BJ (cell line): ENCODE measurements around the gene FUBP1. TPM values are rescaled to one million over a fixed set of nuclear protein-coding genes. Genes with fewer than 3 reads are reported as not detected.

Experiments
- CTCF ChIA-PET: fragments of 350-600 bp; formaldehyde crosslinking; extraction: SDS; loops from one replicate; lab custom pipeline; 2021; ENCODE audit warnings: antibody characterized with exemption, inconsistent platforms; lab: Yijun Ruan, JAX
- POLR2A ChIA-PET: fragments of 300-600 bp; sonication (Branson Sonifier 250); formaldehyde crosslinking; extraction: SDS; loops from one replicate; lab custom pipeline; 2021; ENCODE audit warnings: antibody characterized with exemption; lab: Charles Lee
- DNase-seq: peaks from one replicate; pipeline ENCODE4 v3.0.0-alpha.2; 2011; ENCODE audit warnings: low read depth
- H3K27me3 ChIP-seq: 2 replicates; pipeline ENCODE4 v1.6.0; 2011; ENCODE audit warnings: low read length; ENCODE audit not compliant: control insufficient read depth, insufficient read depth
- H3K36me3 ChIP-seq: 2 replicates; pipeline ENCODE4 v1.5.1; 2011; ENCODE audit warnings: low read length; ENCODE audit not compliant: control insufficient read depth, insufficient read depth
- H3K4me3 ChIP-seq: 2 replicates; pipeline ENCODE4 v1.5.1; 2011; ENCODE audit warnings: low read depth, mild to moderate bottlenecking, control low read depth, low read length
- polyA plus RNA-seq: library from polyadenylated mRNA; depleted of rRNA; stranded (reverse); fragments of >200 nt; gene quantifications from 2 replicates; pipeline ENCODE4 v1.2.3, GENCODE V29; 2011; rRNA removed
- small RNA-seq: library from RNA; depleted of rRNA; stranded (forward); fragments of <200 nt; gene quantifications from one replicate; pipeline ENCODE3, GENCODE V24; 2012; ENCODE audit warnings: low replicate concordance, low read depth; ENCODE audit not compliant: insufficient read length
- TF ChIP-seq, protein P1 (sequence below): IDR thresholded peaks from 2 replicates; pipeline ENCODE4 v1.5.1; 2011; ENCODE audit warnings: low read depth, mild to moderate bottlenecking, control low read depth, inconsistent platforms, low read length, moderate library complexity; ENCODE audit not compliant: insufficient read depth

Gene FUBP1
- polyA plus RNA-seq, 1 experiment, result 79.0 TPM

DNA sequence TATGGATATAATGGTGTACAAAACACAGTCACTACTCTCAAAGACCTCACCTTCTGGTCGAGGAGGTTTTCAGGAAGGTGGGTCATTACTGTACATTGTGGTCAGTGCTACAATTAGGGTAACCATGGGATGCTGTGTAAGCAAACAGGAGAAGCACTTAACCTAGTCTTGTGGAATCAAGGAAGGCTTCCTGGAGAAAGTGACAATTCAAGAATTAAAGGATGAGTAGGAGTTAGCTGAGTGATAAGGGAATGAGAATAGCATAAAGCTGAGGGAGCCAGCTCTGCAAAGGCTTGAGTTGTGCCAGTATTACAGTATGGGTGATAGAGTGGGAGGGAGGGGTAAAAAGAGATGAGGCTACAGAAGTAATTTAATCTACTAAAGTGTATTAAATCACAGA lies 73.3 kb downstream of the FUBP1 start:
- CTCF ChIA-PET, result no interaction called here
- DNase-seq, result no peak
- TF ChIP-seq, protein P1, sequence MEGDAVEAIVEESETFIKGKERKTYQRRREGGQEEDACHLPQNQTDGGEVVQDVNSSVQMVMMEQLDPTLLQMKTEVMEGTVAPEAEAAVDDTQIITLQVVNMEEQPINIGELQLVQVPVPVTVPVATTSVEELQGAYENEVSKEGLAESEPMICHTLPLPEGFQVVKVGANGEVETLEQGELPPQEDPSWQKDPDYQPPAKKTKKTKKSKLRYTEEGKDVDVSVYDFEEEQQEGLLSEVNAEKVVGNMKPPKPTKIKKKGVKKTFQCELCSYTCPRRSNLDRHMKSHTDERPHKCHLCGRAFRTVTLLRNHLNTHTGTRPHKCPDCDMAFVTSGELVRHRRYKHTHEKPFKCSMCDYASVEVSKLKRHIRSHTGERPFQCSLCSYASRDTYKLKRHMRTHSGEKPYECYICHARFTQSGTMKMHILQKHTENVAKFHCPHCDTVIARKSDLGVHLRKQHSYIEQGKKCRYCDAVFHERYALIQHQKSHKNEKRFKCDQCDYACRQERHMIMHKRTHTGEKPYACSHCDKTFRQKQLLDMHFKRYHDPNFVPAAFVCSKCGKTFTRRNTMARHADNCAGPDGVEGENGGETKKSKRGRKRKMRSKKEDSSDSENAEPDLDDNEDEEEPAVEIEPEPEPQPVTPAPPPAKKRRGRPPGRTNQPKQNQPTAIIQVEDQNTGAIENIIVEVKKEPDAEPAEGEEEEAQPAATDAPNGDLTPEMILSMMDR, result no peak
- no peaks in the 10 kb centered on the region for H3K27me3 ChIP-seq
- POLR2A ChIA-PET, result no interaction called here
- no peak overlapping the region for H3K4me3 ChIP-seq
- H3K36me3 ChIP-seq, result no peaks in the 10 kb centered on the region

DNA sequence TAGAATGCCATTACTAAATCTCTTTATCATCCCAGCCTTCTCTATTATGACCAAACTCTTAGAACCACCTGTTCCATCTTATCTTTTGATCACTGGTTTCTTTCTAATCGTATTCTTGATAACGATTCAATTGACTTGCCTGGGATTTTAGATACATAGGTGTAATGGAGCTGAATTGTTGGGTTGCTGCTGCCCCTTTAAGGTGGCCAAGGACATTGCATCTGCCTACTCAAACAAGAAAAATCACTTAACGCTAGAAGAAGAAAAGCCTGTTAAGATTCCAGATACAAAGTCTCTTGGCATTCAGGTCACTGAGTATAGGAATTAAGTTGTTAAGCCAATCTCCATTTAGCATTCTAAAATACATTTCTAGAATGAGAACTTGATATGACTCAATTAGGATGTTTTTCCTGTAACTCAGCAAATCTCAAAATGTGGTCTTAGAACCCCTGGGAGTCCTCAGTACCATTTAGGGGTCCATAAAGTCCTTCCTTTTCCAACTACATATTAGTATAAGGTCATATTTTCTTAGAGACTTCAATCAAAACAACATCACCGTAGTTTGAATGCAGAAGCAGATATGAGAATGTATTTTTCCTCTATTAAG lies 78.1 kb downstream of the FUBP1 start:
- peak; percentile 10 for DNase-seq
- Histone ChIP-seq H3K4me3 (no peak overlapping the region), H3K36me3 (no peaks in the 10 kb centered on the region), H3K27me3 (no peaks in the 10 kb centered on the region)
- TF ChIP-seq, protein P1, result peak; percentile 71
- CTCF ChIA-PET, result interaction anchor here (0.9 to 1.4 kb wide), 5 partner anchors 15 to 324 kb away, joined by 3 to 10 read pairs (median 5); no protein-coding TSS in a partner anchor
- POLR2A ChIA-PET, result interaction anchor here (0.5 kb wide), 1 partner anchor 580 kb away, joined by 3 read pairs; no protein-coding TSS in a partner anchor

DNA sequence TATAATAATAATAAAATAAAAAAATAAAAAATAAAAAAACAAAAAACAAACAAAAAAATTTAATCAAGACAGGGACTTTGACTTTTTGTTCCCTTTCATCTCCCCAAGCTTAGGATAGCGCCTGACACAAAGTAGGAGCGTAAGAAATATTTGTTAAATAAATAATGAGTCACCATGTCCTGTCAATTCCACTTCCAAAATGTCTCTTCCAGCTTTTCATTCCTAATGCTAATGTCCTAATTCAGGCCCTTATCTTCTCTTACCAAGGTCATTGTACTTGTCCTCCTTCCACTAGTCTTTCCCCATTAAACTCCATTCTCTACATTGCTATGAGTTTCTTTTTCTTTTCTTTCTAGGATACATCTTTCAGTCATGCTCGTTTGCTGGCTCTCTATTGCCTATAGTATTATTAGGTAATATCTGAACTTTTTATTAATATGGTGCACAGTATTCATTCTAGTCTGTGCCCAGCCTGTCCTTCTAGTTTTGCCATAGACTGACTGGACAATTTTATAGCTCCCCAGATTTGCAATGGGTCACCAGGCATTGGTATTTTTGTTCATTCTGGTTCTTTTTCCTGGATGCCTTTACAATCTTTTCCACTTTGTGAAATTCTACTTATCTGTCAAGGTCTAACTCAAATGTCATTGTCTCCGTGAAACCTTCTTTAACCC lies 79.1 kb downstream of the FUBP1 start:
- TF ChIP-seq, protein P1, result no peak
- H3K36me3 ChIP-seq, result no peaks in the 10 kb centered on the region
- ChIA-PET CTCF (interaction anchor here (0.9 to 1.4 kb wide), 5 partner anchors 16 to 323 kb away, joined by 3 to 10 read pairs (median 5); no protein-coding TSS in a partner anchor), POLR2A (no interaction called here)
- H3K4me3 ChIP-seq, result no peak overlapping the region
- no peaks in the 10 kb centered on the region for H3K27me3 ChIP-seq
- no peak for DNase-seq

Small RNA genes within 50 kb of the gene (small RNA-seq; reads per million reads assigned to genes)
- 2.5 reads per million, percentile 26 among the genes with 10 or more reads in this experiment for gene AC103591.3

Other genes with a start within 250 kb of the FUBP1 start
- gene USP33, start 219.2 kb downstream of the FUBP1 start, polyA plus RNA-seq, result 31.3 and 44.2 TPM in 2 replicates
- gene MIGA1, start 199.4 kb downstream of the FUBP1 start, polyA plus RNA-seq, result 3.3 and 7.1 TPM in 2 replicates
- 7.8 and 16.9 TPM in 2 replicates for gene NEXN, start 90.4 kb downstream of the FUBP1 start, polyA plus RNA-seq
- gene DNAJB4, start 25.9 kb upstream of the FUBP1 start, polyA plus RNA-seq, result 16.7 and 39.6 TPM in 2 replicates
- 0.04 and 0.15 TPM in 2 replicates for gene GIPC2, start 66.9 kb upstream of the FUBP1 start, polyA plus RNA-seq